Keratinocyte (primary cell): ENCODE measurements around the gene PLEKHN1. TPM values are rescaled to one million over a fixed set of nuclear protein-coding genes. Genes with fewer than 3 reads are reported as not detected.

Source experiments
- DNase-seq: peaks from one replicate; pipeline ENCODE4 v3.0.0-alpha.2; 2011; ENCODE audit warnings: low read depth, missing footprints, low spot score
- FAIRE-seq: peaks from 2 replicates; lab custom pipeline; 2011; peaks lifted over from hg19 to GRCh38; lab: Jason Lieb, UNC
- H2AFZ ChIP-seq: 2 replicates; pipeline ENCODE4 v1.6.0; 2012; ENCODE audit warnings: low read length, control low read depth, inconsistent platforms; ENCODE audit not compliant: control insufficient read depth
- H3K27ac ChIP-seq: 2 replicates; pipeline ENCODE4 v1.5.1; 2011; ENCODE audit warnings: low read length; ENCODE audit not compliant: control insufficient read depth, insufficient read depth
- H3K27me3 ChIP-seq: 3 replicates; pipeline ENCODE4 v1.6.0; 2011; ENCODE audit warnings: low read length; ENCODE audit not compliant: control insufficient read depth, insufficient read depth; ENCODE audit errors: extremely low read depth
- H3K36me3 ChIP-seq, 2 experiments: 2 replicates in 1 of 2; 3 replicates in 1 of 2; pipeline ENCODE4 v1.5.1; 2011; ENCODE audit warnings: low read length in 2 of 2, mild to moderate bottlenecking in 1 of 2; ENCODE audit not compliant: control insufficient read depth in 2 of 2, insufficient read depth in 2 of 2; ENCODE audit errors: extremely low read depth in 1 of 2
- H3K4me1 ChIP-seq: 3 replicates; pipeline ENCODE4 v1.5.1; 2011; ENCODE audit warnings: low read length; ENCODE audit not compliant: control insufficient read depth, insufficient read depth; ENCODE audit errors: extremely low read depth
- H3K4me2 ChIP-seq: 3 replicates; pipeline ENCODE4 v1.6.0; 2011; ENCODE audit warnings: low read depth, low read length; ENCODE audit not compliant: control insufficient read depth, insufficient read depth; ENCODE audit errors: extremely low read depth
- H3K4me3 ChIP-seq, 3 experiments: fragments of 200-600 bp in 1 of 3; sonication (generic) in 1 of 3; 2 replicates in 2 of 3; 3 replicates in 1 of 3; pipeline ENCODE4 v1.5.1; 2011 to 2016; ENCODE audit warnings: low read length in 3 of 3, mild to moderate bottlenecking in 3 of 3, control low read depth in 2 of 3, inconsistent platforms in 1 of 3, low read depth in 1 of 3, mixed read lengths in 1 of 3, mixed run types in 1 of 3, moderate library complexity in 1 of 3; ENCODE audit not compliant: control insufficient read depth in 2 of 3, insufficient read depth in 2 of 3; ENCODE audit errors: extremely low read depth in 1 of 3
- H3K79me2 ChIP-seq: 2 replicates; pipeline ENCODE4 v1.6.0; 2012; ENCODE audit warnings: low read length; ENCODE audit not compliant: control insufficient read depth, insufficient read depth
- H3K9ac ChIP-seq: 3 replicates; pipeline ENCODE4 v1.6.0; 2011; ENCODE audit warnings: low read length; ENCODE audit not compliant: control insufficient read depth, insufficient read depth; ENCODE audit errors: extremely low read depth
- H3K9me1 ChIP-seq: 3 replicates; pipeline ENCODE4 v1.6.0; 2011; ENCODE audit warnings: low read length; ENCODE audit not compliant: control insufficient read depth, insufficient read depth; ENCODE audit errors: extremely low read depth
- H3K9me3 ChIP-seq: 2 replicates; pipeline ENCODE4 v1.5.1; 2012; ENCODE audit warnings: low read depth, low read length; ENCODE audit not compliant: control insufficient read depth
- H4K20me1 ChIP-seq: 3 replicates; pipeline ENCODE4 v1.6.0; 2011; ENCODE audit warnings: low read length; ENCODE audit not compliant: control insufficient read depth, insufficient read depth; ENCODE audit errors: extremely low read depth
- CTCF ChIP-seq, 3 experiments: IDR thresholded peaks in 1 of 3; conservative IDR thresholded peaks in 1 of 3; optimal IDR thresholded peaks in 1 of 3; 2 replicates in 2 of 3; 3 replicates in 1 of 3; pipeline versions ENCODE3 to v1.5.1; 2011; ENCODE audit warnings: low read length in 3 of 3, mild to moderate bottlenecking in 3 of 3, moderate library complexity in 2 of 3, control low read depth in 1 of 3, inconsistent platforms in 1 of 3; ENCODE audit not compliant: insufficient read depth in 2 of 3; ENCODE audit errors: extremely low read depth in 1 of 3
- EZH2 ChIP-seq: IDR thresholded peaks from one replicate; pipeline ENCODE4 v1.6.1; 2012; ENCODE audit warnings: inconsistent platforms, mild to moderate bottlenecking, low read length, moderate library complexity
- dilution Hi-C: fragments of 300-500 bp; cut with MboI; formaldehyde crosslinking; loops from one replicate; pipeline ENCODE4 v1.7.0; 2020; ENCODE audit warnings: low sequenced_read_pairs; ENCODE audit not compliant: extremely low pct_ligation_motif_present
- polyA plus RNA-seq, 5 experiments: library from polyadenylated mRNA; depleted of rRNA in 3 of 5; stranded (reverse) in 3 of 5; stranded (forward) in 1 of 5; unstranded in 1 of 5; fragments of >200 nt; gene quantifications; 1 replicate in 1 of 5; 2 replicates in 3 of 5; 3 replicates in 1 of 5; pipeline versions ENCODE4 v1.2.1 to v1.2.3, GENCODE V29; 2011 to 2012; ENCODE audit warnings: missing spikeins in 2 of 5, low read depth in 1 of 5, low replicate concordance in 1 of 5

PLEKHN1 gene
- polyA plus RNA-seq, 1 donor (not counting 4 experiments of a cell fraction or from before 2014, with no cell fraction given) = 2.5 TPM

GRCh38 chr1:998745-998994, 32.4 kb downstream of the PLEKHN1 start:
- H3K27ac ChIP-seq = no peak overlapping the region
- H3K9me1 ChIP-seq = no peaks in the 10 kb centered on the region
- peak overlapping the region; percentile 82 for H3K4me2 ChIP-seq
- peak overlapping the region; percentile 91 for H3K9ac ChIP-seq
- H3K9me3 ChIP-seq = no peaks in the 10 kb centered on the region
- TF ChIP-seq EZH2 = no peak
- TF ChIP-seq CTCF (optimal IDR thresholded peaks at IDR 0.05 in 1 of 3, IDR thresholded peaks at IDR 0.05 in 1 of 3, conservative IDR thresholded peaks at IDR 0.05 in 1 of 3; ENCODE audit: extremely low read depth in 1 of 3, insufficient read depth in 2 of 3, low read length in 3 of 3) = no peak
- dilution Hi-C loops = no loop called here
- H3K79me2 ChIP-seq = no peaks in the 10 kb centered on the region
- no peak for DNase-seq
- peaks cover 17% of the 10 kb centered on the region for H3K4me1 ChIP-seq
- peak overlapping the region; percentile 64 to 67 (median 66) for H3K4me3 ChIP-seq
- peaks cover 5% of the 10 kb centered on the region for H4K20me1 ChIP-seq
- FAIRE-seq = no peak
- H3K27me3 ChIP-seq = peaks cover 28% of the 10 kb centered on the region
- H2AFZ ChIP-seq = no peak overlapping the region
- no peaks in the 10 kb centered on the region for H3K36me3 ChIP-seq

DNA sequence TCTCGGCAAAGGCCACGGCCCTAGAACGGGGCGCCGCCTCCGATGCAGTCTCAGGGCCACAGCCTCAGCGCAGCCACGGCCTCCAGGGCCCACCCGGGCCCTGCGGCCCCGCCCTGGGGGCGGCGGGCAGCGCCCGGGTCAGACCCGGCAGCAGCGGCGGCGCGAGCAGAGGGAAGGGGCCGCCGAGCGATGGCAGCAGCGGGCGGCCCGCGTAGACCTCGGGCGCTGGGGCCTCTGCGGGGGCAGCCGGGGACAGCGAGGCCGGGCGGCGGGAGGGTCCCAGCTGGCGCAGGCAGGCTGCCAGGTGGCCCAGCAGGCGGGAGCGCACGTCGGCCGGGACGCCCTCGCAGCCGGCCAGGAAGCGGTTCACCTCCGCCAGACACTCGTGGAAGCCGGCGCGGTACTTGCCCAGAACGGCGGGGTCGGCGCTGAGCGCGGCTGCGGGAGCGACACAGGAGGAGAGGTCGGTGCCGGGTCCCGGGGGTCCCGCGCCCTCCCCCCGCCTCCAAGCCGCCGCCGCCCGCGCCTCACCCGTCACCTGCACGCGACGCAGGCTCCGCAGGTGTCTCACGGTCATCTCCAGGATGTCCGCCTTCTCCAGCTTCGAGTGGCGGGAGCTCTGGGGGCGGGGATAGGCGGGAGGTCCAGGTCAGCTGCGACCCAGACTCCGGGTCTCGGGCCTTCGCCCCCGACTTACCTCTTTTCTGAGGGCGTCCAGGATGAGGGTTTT, 32.9 kb downstream of the PLEKHN1 start:
- Histone ChIP-seq H2AFZ (no peak overlapping the region), H3K79me2 (no peaks in the 10 kb centered on the region), H3K4me2 (peak overlapping the region; percentile 82), H3K4me3 (peak overlapping the region; percentile 64 to 67 (median 66)), H3K9ac (peak overlapping the region; percentile 91), H3K9me3 (no peaks in the 10 kb centered on the region), H3K27me3 (peaks cover 28% of the 10 kb centered on the region), H3K36me3 (no peaks in the 10 kb centered on the region), H3K27ac (no peak overlapping the region), H3K9me1 (no peaks in the 10 kb centered on the region), H4K20me1 (peaks cover 5% of the 10 kb centered on the region), H3K4me1 (peaks cover 18% of the 10 kb centered on the region)
- FAIRE-seq (no peak), DNase-seq (no peak)
- peak; percentile 86 for TF ChIP-seq EZH2
- no peak for TF ChIP-seq CTCF (optimal IDR thresholded peaks at IDR 0.05 in 1 of 3, IDR thresholded peaks at IDR 0.05 in 1 of 3, conservative IDR thresholded peaks at IDR 0.05 in 1 of 3; ENCODE audit: extremely low read depth in 1 of 3, insufficient read depth in 2 of 3, low read length in 3 of 3)
- dilution Hi-C loops = no loop called here
